DND-41 (cell line): Measurements from ENCODE around the gene TRMT112.

ENCODE experiments used
- CTCF ChIP-seq: IDR thresholded peaks from 2 replicates; pipeline ENCODE4 v1.5.1; 2012; ENCODE audit warnings: borderline replicate concordance, low read length, moderate library complexity, mild to moderate bottlenecking; ENCODE audit not compliant: poor library complexity, severe bottlenecking; ENCODE audit errors: extremely low read depth
- EZH2 ChIP-seq: IDR thresholded peaks from 3 replicates; pipeline ENCODE4 v1.6.1; 2012; ENCODE audit warnings: borderline replicate concordance, low read depth, mild to moderate bottlenecking, moderate library complexity, low read length, inconsistent platforms; ENCODE audit not compliant: severe bottlenecking

- TF ChIP-seq CTCF, result no peak
- TF ChIP-seq EZH2, result no peak
These were observed 1.7 kb upstream of the TRMT112 start for GRCh38 chr11:64318766-64319761.
